Measurements from ENCODE around the gene ANKRD29.

Gene ANKRD29

DNA sequence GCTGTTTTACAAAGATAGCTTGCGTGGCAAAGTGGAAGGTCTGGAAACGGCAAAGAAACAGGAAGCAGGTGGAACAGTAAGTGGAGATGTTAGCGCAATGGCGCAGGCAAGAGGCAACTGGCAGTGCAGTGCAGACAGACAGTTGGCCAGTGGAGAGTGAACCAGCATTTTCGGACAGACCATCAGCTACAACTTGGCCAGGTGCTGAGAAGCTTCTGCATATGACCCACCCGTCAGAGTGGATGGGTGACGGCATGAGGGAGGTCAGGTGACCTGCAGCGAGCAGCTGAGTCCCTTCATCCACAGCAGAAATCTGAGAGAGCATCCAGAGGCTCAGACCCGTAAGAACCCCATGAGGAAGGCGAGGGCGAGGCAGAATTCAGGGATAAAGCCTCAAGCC is 110.2 kb downstream of the ANKRD29 start:
- DNase-seq = no peak

DNA sequence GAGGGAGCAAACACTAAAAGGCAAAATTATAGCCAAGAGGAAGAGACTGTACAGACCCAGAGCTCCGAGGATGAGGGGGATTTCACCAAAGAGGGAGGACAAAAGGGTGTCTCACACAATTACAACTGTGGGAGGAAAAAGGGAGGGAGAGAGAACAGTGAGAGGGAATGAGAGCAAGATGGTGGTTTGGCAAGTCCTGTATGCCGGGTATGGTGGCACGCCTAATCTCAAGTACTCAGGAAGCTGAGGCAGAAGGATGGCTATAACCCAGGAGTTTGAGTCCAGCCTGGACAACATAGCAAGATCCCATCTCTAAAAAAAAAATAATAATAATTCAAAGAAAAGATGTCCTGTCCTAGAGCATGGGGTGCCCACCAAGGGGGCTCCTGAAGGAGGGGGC is 110.7 kb downstream of the ANKRD29 start:
- DNase-seq = no peak

DNA sequence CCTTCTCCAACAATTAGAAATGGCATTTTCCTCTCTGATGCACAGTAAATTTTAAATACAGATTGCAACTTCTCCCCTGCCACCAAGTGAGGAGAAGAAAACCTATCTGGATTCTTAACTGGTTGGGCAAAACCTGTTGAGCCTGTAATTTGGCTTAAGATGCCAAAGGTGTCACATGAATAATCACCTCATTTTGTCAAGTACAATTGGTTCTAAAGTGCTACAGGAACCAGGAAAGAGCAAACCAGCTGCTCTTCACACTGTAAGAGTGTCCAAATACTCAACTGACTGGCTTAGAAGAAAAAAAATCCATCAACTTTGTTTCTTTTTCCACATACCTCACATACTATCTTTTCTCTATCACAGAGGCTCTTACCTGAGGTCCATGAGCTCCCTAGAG is 111.8 kb downstream of the ANKRD29 start:
- no peak for DNase-seq
